ENCODE results near the gene CDKAL1.

CDKAL1 gene

DNA sequence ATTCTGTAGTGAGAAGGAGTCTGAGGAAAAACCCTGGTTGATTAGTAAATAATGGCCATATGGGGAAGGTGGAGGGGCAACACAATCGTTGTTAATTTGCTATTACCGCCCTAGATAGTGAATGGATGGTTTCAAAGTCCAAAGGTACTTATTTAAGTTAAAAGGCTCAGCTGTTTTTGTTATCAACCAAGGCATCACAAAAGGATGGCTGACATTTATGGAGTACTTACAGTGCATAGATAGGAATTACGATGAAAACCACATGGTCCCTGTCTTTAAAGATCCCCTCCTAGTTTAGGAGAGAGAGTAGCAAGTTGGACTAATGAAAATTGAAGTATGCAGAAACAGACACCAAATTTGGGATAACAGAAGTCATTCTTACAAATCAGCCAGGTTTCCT is 319.6 kb downstream of the CDKAL1 start:
- no peak overlapping the region for H3K4me3 ChIP-seq (ENCODE audit: low read depth, low read length)
- no peaks in the 10 kb centered on the region for H3K36me3 ChIP-seq (ENCODE audit: control insufficient read depth, insufficient read depth, low read length)
- no peaks in the 10 kb centered on the region for H3K27me3 ChIP-seq (ENCODE audit: control insufficient read depth, insufficient read depth, low read length)
- no peaks in the 10 kb centered on the region for H3K9me3 ChIP-seq (ENCODE audit: control insufficient read depth, insufficient read depth, low read length)
- H3K27ac ChIP-seq (ENCODE audit: low read depth, low read length) = no peak overlapping the region
- H3K4me1 ChIP-seq (ENCODE audit: control insufficient read depth, insufficient read depth, low read length) = peaks cover 14% of the 10 kb centered on the region
- no peak overlapping the region for H3K9ac ChIP-seq (ENCODE audit: low read depth, low read length)

DNA sequence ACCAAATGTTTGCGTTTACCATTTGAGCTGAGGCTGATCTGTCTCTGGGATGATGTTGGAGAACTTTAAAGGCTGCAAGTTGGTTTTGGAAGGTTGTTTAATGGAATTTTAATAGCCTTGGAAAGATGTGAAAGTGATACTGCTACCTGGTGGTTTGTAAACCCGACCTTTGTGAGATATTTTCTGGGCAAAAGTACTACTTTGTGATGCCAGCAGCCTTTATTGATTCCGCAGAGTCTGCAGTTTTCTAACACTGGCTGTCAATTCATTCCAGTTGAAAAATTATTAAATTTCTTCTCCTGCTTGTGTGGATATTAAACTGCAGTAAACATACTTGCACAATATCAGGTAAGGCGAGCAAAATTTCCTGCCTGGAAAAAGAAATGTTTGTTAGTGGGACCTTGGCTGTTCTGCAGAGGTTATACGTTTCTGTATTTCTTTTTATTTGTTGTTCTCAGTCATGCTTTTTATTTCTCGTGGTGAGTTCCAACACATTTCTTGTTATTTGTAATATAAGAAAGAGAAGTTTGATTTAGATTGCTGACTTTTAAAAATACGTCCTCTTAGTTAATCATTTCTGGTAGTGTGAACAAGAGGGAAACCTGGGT is 322.5 kb downstream of the CDKAL1 start:
- Histone ChIP-seq H3K4me1 (ENCODE audit: control insufficient read depth, insufficient read depth, low read length) (peaks cover 14% of the 10 kb centered on the region), H3K36me3 (ENCODE audit: control insufficient read depth, insufficient read depth, low read length) (no peaks in the 10 kb centered on the region), H3K9ac (ENCODE audit: low read depth, low read length) (no peak overlapping the region), H3K9me3 (ENCODE audit: control insufficient read depth, insufficient read depth, low read length) (no peaks in the 10 kb centered on the region), H3K27me3 (ENCODE audit: control insufficient read depth, insufficient read depth, low read length) (no peaks in the 10 kb centered on the region), H3K4me3 (ENCODE audit: low read depth, low read length) (no peak overlapping the region), H3K27ac (ENCODE audit: low read depth, low read length) (no peak overlapping the region)

DNA sequence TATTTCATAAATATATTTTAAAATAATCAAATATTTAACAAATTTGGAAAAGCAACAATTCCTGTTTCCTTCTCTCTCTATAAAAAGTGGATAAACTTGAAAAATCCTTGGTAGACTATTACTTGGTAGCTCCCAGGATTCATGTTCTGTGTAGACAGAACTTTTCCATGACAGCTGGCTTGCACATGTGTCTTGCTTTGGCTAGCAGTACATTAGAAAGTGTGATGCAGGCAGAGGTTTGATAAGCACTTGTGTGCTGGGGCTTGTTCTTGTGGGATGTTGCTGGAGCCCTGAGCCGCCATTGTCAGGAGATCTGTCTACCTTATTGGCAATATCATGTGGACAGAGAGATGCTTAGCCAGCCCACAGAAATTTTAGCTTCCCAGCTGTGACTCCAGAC is 327.2 kb downstream of the CDKAL1 start:
- H3K4me1 ChIP-seq (ENCODE audit: control insufficient read depth, insufficient read depth, low read length) = peaks cover 33% of the 10 kb centered on the region
- no peaks in the 10 kb centered on the region for H3K9me3 ChIP-seq (ENCODE audit: control insufficient read depth, insufficient read depth, low read length)
- no peak overlapping the region for H3K27ac ChIP-seq (ENCODE audit: low read depth, low read length)
- H3K4me3 ChIP-seq (ENCODE audit: low read depth, low read length) = no peak overlapping the region
- no peak overlapping the region for H3K9ac ChIP-seq (ENCODE audit: low read depth, low read length)
- no peaks in the 10 kb centered on the region for H3K27me3 ChIP-seq (ENCODE audit: control insufficient read depth, insufficient read depth, low read length)
- H3K36me3 ChIP-seq (ENCODE audit: control insufficient read depth, insufficient read depth, low read length) = no peaks in the 10 kb centered on the region

DNA sequence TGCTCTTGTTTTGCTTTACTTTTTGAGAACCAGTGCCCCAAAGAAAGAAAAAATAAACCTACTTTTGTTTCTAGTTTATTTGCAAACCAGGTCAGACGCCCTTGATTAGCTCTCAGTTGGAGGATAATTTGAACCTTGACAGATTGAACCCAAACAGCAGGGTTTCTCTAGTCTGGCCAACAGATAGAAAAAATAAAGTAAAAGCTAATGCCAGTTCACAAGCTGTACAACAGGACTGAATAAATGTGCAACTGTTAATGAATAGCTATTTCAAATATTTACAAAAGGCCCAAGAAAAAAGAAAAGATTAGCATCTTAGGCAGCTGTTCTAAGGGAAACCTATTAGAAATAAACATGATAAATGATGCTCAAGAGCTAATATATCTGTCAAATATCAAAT is 331.8 kb downstream of the CDKAL1 start:
- peaks cover 62% of the 10 kb centered on the region for H3K4me1 ChIP-seq (ENCODE audit: control insufficient read depth, insufficient read depth, low read length)
- no peaks in the 10 kb centered on the region for H3K9me3 ChIP-seq (ENCODE audit: control insufficient read depth, insufficient read depth, low read length)
- no peak overlapping the region for H3K4me3 ChIP-seq (ENCODE audit: low read depth, low read length)
- no peaks in the 10 kb centered on the region for H3K27me3 ChIP-seq (ENCODE audit: control insufficient read depth, insufficient read depth, low read length)
- H3K36me3 ChIP-seq (ENCODE audit: control insufficient read depth, insufficient read depth, low read length) = no peaks in the 10 kb centered on the region
- H3K27ac ChIP-seq (ENCODE audit: low read depth, low read length) = peak overlapping the region; percentile 67
- H3K9ac ChIP-seq (ENCODE audit: low read depth, low read length) = no peak overlapping the region

DNA sequence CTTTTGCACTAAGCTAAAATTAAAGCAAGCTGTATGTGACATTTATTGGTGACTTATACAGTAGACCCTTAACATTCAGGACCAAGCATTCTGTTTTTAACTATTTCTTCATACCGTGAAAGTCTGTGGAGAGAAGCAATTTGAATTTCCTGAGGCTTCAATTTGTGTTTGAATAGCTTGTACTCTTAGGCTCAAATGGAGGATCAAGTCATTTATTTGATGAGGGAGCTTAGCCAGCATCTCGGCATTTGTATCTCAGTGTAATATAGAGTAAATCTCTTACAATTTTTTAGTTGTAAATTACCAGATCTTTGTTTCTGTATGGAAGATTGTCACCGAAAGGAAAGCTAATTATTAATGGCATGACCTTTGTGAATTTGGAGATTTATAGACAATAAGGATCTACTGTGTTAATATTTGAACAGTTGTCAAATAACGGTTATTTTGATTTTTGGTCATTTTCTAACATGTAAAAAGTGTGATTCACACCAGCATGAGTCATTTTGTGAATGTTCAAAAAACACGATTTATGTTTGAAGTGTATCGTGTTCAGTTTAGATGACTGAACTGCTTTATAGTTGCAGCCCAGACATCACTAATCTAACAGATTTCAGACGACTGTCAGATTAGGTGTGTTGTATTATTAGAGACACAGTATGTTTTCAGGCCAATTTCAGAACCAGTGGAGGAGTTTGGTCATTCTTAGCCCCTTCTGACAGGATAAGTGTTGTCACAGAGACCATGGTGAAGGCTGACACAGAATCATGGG is 332.9 kb downstream of the CDKAL1 start:
- H3K27me3 ChIP-seq (ENCODE audit: control insufficient read depth, insufficient read depth, low read length) = no peaks in the 10 kb centered on the region
- H3K9ac ChIP-seq (ENCODE audit: low read depth, low read length) = peak overlapping the region; percentile 8; the same call in 1 of the 2 replicates
- H3K36me3 ChIP-seq (ENCODE audit: control insufficient read depth, insufficient read depth, low read length) = no peaks in the 10 kb centered on the region
- peak overlapping the region; percentile 67 for H3K27ac ChIP-seq (ENCODE audit: low read depth, low read length)
- H3K9me3 ChIP-seq (ENCODE audit: control insufficient read depth, insufficient read depth, low read length) = no peaks in the 10 kb centered on the region
- H3K4me1 ChIP-seq (ENCODE audit: control insufficient read depth, insufficient read depth, low read length) = peaks cover 62% of the 10 kb centered on the region
- H3K4me3 ChIP-seq (ENCODE audit: low read depth, low read length) = peak overlapping the region; percentile 34; the same call in 1 of the 2 replicates

DNA sequence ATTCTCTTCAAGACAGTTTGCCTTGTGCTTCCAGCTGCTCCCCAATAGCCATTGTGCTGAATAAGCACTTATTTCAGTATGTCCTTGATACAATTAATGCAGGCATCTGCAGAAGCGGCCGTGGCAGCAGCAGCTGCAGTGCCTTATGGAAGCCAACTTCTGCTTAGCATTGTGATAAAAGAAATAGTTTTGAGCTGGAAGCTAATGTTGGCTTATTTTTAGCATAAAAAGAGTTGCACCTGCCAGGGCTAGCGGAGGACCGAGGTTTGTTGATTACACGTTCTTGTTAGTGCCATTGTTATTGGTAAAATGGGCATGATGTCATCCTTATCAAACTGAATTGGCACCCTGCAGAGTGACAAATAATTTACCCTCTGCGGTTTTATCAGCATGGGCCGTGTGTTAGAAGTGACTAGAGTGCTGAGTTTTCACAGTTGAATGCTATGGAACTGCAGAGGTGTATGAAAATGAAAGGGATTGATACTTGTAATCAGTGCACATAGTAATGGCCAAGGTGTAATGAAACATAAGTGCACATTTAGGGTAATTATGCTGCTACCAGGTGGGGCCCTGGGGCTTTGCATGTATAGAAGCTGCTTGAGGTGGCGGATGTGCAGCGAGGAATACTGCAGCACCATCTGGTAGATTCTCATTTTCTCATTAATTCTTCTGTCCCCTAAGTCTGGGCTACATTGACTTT is 334.3 kb downstream of the CDKAL1 start:
- Histone ChIP-seq H3K9me3 (ENCODE audit: control insufficient read depth, insufficient read depth, low read length) (no peaks in the 10 kb centered on the region), H3K4me1 (ENCODE audit: control insufficient read depth, insufficient read depth, low read length) (peaks cover 70% of the 10 kb centered on the region), H3K27ac (ENCODE audit: low read depth, low read length) (peak overlapping the region; percentile 66), H3K36me3 (ENCODE audit: control insufficient read depth, insufficient read depth, low read length) (no peaks in the 10 kb centered on the region), H3K9ac (ENCODE audit: low read depth, low read length) (no peak overlapping the region; the same call in 1 of the 2 replicates), H3K4me3 (ENCODE audit: low read depth, low read length) (peak overlapping the region; percentile 19; the same call in 1 of the 2 replicates), H3K27me3 (ENCODE audit: control insufficient read depth, insufficient read depth, low read length) (no peaks in the 10 kb centered on the region)

DNA sequence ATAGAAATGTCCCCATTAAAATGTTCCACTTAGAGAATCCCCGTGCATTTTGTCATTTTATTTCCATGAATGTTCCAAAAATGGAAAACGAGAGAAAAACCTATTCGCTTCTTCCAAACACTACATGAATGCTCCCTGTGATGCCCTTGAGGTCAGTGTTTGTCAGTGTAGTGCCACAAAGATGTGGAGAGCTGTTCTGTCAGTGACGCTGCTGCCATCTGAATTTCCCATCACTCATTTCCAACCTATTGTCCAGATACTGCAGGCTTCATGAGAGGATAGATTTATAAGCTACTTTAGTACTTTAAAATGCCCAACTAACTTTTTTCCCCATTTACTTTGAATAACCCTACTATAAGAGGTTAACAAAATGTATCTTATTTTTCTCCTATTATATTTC is 335.8 kb downstream of the CDKAL1 start:
- Histone ChIP-seq H3K27me3 (ENCODE audit: control insufficient read depth, insufficient read depth, low read length) (no peaks in the 10 kb centered on the region), H3K9me3 (ENCODE audit: control insufficient read depth, insufficient read depth, low read length) (no peaks in the 10 kb centered on the region), H3K4me3 (ENCODE audit: low read depth, low read length) (no peak overlapping the region), H3K4me1 (ENCODE audit: control insufficient read depth, insufficient read depth, low read length) (peaks cover 67% of the 10 kb centered on the region), H3K9ac (ENCODE audit: low read depth, low read length) (no peak overlapping the region), H3K27ac (ENCODE audit: low read depth, low read length) (no peak overlapping the region), H3K36me3 (ENCODE audit: control insufficient read depth, insufficient read depth, low read length) (no peaks in the 10 kb centered on the region)

DNA sequence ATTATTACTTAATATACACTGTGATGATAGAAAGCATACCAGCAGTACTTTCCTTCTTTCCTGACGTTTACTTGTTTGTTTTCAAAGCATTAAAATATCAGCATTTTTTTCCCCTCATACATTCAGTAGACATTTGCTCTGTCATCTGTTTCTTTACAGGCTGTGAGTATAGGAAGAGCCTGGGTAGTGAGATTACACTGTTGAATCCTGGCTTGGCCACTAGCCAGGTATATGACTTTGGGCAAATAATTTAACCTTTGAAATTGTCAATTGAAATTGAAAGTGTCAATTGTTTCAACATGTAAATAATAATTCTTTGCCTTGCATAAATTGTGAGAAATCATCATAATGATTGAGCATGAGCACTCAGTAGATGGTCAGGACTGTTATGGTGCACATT is 336.2 kb downstream of the CDKAL1 start:
- Histone ChIP-seq H3K36me3 (ENCODE audit: control insufficient read depth, insufficient read depth, low read length) (no peaks in the 10 kb centered on the region), H3K27ac (ENCODE audit: low read depth, low read length) (no peak overlapping the region), H3K9me3 (ENCODE audit: control insufficient read depth, insufficient read depth, low read length) (no peaks in the 10 kb centered on the region), H3K4me3 (ENCODE audit: low read depth, low read length) (no peak overlapping the region), H3K27me3 (ENCODE audit: control insufficient read depth, insufficient read depth, low read length) (no peaks in the 10 kb centered on the region), H3K4me1 (ENCODE audit: control insufficient read depth, insufficient read depth, low read length) (peaks cover 63% of the 10 kb centered on the region), H3K9ac (ENCODE audit: low read depth, low read length) (no peak overlapping the region)

DNA sequence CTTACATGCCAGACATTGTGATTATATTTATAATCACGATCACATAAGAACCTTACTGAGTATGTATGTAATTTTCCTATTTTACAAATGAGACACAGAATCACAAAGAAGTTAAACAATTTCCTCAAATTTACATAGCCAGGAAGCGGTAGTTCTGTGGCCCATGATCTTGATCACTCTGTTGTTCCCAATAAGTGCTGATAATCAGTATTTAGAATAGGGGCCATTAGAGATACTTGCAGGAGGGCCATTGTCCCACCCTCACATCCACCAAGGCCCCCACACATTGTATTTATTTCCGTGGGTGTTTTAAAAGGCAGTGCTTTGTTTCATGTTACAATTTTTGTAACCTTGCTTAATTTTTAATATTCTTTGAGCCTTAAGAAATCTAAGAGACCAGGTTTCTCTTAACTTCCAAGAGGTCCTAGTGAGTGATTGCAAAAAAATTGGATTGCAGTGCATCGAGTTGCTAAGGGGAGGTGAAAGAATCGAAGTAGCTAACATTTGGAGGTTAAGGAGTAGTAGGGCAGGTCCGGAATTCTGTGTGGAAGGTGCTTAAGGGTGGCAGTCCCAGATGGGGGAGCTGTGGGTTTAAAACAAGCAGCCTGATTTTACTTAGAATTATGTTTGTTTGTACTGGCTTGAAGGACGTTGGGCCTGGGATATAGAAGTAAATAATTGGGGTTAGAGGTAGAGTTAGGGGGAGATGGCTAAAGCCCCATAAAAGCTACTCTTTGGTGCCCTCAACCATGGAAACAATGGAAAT is 339.4 kb downstream of the CDKAL1 start:
- Histone ChIP-seq H3K27ac (ENCODE audit: low read depth, low read length) (peak overlapping the region; percentile 65), H3K4me1 (ENCODE audit: control insufficient read depth, insufficient read depth, low read length) (peaks cover 59% of the 10 kb centered on the region), H3K9ac (ENCODE audit: low read depth, low read length) (no peak overlapping the region), H3K4me3 (ENCODE audit: low read depth, low read length) (no peak overlapping the region), H3K36me3 (ENCODE audit: control insufficient read depth, insufficient read depth, low read length) (no peaks in the 10 kb centered on the region), H3K27me3 (ENCODE audit: control insufficient read depth, insufficient read depth, low read length) (no peaks in the 10 kb centered on the region), H3K9me3 (ENCODE audit: control insufficient read depth, insufficient read depth, low read length) (no peaks in the 10 kb centered on the region)

DNA sequence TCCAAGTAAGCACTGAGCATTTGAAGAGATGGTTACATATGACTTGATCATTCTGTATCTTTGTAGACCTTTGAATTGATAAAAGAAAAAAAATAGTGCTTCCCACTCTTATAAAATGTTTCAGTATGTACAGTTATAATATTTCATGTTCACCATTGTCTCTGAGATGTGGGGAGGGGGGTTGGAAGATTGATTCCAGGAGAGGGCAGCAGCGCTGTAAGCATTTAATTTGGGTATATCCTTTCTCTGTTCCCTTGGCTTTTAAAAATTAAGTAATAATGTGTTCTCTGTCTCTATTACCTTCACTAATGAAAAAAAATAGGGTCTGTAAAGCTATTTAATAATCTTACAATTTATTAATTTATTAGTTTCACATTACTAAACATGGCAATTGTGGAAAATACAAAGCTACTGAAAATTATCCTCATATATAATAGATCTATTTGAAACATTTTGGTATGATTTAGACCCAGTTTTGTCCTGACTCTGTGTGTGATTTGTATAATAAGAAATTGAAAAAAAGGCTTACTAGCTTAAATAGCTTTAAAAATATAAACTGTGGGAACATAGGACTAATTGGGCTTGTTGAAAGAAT is 341.2 kb downstream of the CDKAL1 start:
- Histone ChIP-seq H3K9ac (ENCODE audit: low read depth, low read length) (no peak overlapping the region), H3K4me3 (ENCODE audit: low read depth, low read length) (no peak overlapping the region), H3K9me3 (ENCODE audit: control insufficient read depth, insufficient read depth, low read length) (no peaks in the 10 kb centered on the region), H3K36me3 (ENCODE audit: control insufficient read depth, insufficient read depth, low read length) (no peaks in the 10 kb centered on the region), H3K4me1 (ENCODE audit: control insufficient read depth, insufficient read depth, low read length) (peaks cover 57% of the 10 kb centered on the region), H3K27ac (ENCODE audit: low read depth, low read length) (peak overlapping the region; percentile 36), H3K27me3 (ENCODE audit: control insufficient read depth, insufficient read depth, low read length) (no peaks in the 10 kb centered on the region)

Data from HUES48 (cell line).